ENCODE measurements around the gene RDX.

DNA sequence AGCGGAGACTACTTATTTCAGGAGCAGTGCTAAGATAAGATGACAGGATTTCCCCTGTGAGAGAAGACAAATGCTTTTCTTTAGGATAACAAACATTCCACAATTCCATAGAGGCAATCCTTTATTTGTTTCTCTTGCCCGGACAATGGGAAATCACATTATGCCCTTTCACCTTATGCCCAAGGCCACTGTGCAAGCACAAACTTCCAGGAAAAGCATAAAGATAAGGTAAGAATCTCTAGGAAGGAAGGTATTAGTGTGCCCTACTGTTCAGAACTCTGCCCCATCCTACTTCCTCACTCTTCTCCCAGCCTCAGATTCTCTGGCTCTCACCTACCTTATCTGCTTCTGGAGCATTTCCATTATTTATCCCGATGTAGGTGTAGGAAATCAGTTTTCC is 23.1 kb upstream of the RDX start:
- TF ChIP-seq JUND (IDR thresholded peaks at IDR 0.05) (no peak), TCF7L2 (IDR thresholded peaks at IDR 0.05; ENCODE audit: borderline replicate concordance, extremely low read depth, insufficient read depth, insufficient read length) (no peak), SIN3A (IDR thresholded peaks at IDR 0.05; ENCODE audit: low read depth) (no peak), ZFX (IDR thresholded peaks at IDR 0.05) (no peak), EZH2 (IDR thresholded peaks at IDR 0.05) (no peak)
